Lung (tissue), 12 donors: ENCODE measurements around the gene GRK4. TPM values are rescaled to one million over a fixed set of nuclear protein-coding genes. Genes with fewer than 3 reads are reported as not detected.
A peak's percentile ranks its signal among the peaks of the same experiment; 100 is the strongest.

Source experiments
- ATAC-seq: fragments of 200-7000 bp; cut with Tn5 transposase; one replicate; pipeline ENCODE4 v1.9.1; 2020; ENCODE audit warnings: moderate number of reproducible peaks; ENCODE audit not compliant: insufficient read depth, low FRiP score
- DNase-seq, 3 donors: peaks; one replicate each; pipeline ENCODE4 v3.0.0-alpha.2; 2013 to 2017
- H3K27ac ChIP-seq, 2 donors: one replicate each; pipeline ENCODE4 v1.5.1; 2013; ENCODE audit warnings: mild to moderate bottlenecking in 2 of 2, moderate library complexity in 2 of 2, control low read depth in 1 of 2, inconsistent platforms in 1 of 2, low read depth in 1 of 2, low read length in 1 of 2
- H3K27me3 ChIP-seq, 3 donors: one replicate each; pipeline ENCODE4 v1.5.1; 2013; ENCODE audit warnings: low read length in 2 of 3; ENCODE audit not compliant: control insufficient read depth in 3 of 3, insufficient read depth in 3 of 3
- H3K36me3 ChIP-seq, 4 donors: one replicate each; pipeline ENCODE4 v1.5.1; 2013; ENCODE audit warnings: low read length in 4 of 4, mild to moderate bottlenecking in 1 of 4, moderate library complexity in 1 of 4; ENCODE audit not compliant: control insufficient read depth in 4 of 4, insufficient read depth in 4 of 4
- H3K4me1 ChIP-seq, 5 donors: one replicate each; pipeline ENCODE4 v1.5.1; 2013; ENCODE audit warnings: low read length in 5 of 5, mild to moderate bottlenecking in 2 of 5, moderate library complexity in 1 of 5; ENCODE audit not compliant: control insufficient read depth in 5 of 5, insufficient read depth in 5 of 5
- H3K4me3 ChIP-seq: one replicate; pipeline ENCODE4 v1.5.1; 2013; ENCODE audit warnings: mild to moderate bottlenecking, control low read depth, moderate library complexity
- H3K9ac ChIP-seq, 2 donors: one replicate each; pipeline ENCODE4 v1.5.1; 2013; ENCODE audit warnings: low read length in 2 of 2, control low read depth in 1 of 2; ENCODE audit not compliant: insufficient read depth in 1 of 2
- H3K9me3 ChIP-seq, 4 donors: one replicate each; pipeline ENCODE4 v1.5.1; 2013; ENCODE audit warnings: low read length in 3 of 4, mild to moderate bottlenecking in 1 of 4, moderate library complexity in 1 of 4; ENCODE audit not compliant: control insufficient read depth in 4 of 4, insufficient read depth in 3 of 4
- WGBS, 2 donors: extraction: QIAGEN DNeasy Blood & Tissue Kit; methylation state at CpG; one replicate each; pipeline ENCODE4 v1.1.7; 2013; 5-methylcytosine and 5-hydroxymethylcytosine counted together
- polyA plus RNA-seq, 2 donors: library from polyadenylated mRNA; stranded (reverse); fragments of 200-250 nt; gene quantifications; one replicate each; pipeline ENCODE4 v1.2.1, GENCODE V29; 2013
- total RNA-seq, 2 donors: library from RNA; depleted of rRNA in 1 of 2; stranded (reverse); fragments of >200 nt in 1 of 2; gene quantifications; one replicate each; pipeline ENCODE4 v1.2.1, GENCODE V29; 2014 to 2021
- TF ChIP-seq, protein P1 (sequence below): IDR thresholded peaks from 2 replicates; pipeline ENCODE4 v1.5.1; 2012; ENCODE audit warnings: mild to moderate bottlenecking; ENCODE audit errors: control extremely low read depth, extremely low read depth
- donor health status: control.
- donor health status: control.
- donor health status: Bipolar disorder and iron deficiency.
- donor health status: healthy.
- donor health status: DM: yes; HTN: yes; CAD: no.

GRK4 gene
- total and polyA plus RNA-seq, 4 donors, result 1.8 to 6.7 (median 3.2) TPM

DNA sequence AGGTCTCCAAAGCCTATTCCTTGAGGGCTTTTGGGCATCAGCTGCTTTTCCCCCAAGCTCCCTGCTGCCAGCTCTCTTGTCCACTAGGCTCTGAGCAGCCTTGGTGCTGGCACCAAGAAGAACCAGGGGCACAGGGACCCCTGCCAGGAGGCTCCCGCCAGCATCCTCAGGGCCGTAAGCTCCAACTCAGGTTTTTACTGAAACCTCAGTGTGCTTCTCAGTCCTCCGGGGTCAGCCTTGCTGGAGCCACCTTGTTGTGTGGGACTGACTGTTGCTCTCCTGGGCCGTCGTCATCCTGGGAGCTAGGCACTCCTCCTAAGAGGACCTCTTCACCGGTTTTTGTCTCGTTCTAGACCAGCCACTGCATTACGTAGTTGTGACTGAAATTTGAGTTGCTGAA is 39.1 kb upstream of the GRK4 start:
- Histone ChIP-seq H3K9ac (peak overlapping the region; percentile 8 to 11), H3K4me3 (no peak overlapping the region), H3K27ac (no peak overlapping the region), H3K36me3 (peaks cover 10 to 48% (median 25%) of the 10 kb centered on the region in 4 donors), H3K9me3 (no peaks in the 10 kb centered on the region), H3K27me3 (no peaks in the 10 kb centered on the region), H3K4me1 (peaks cover 0 to 17% (median 0%) of the 10 kb centered on the region in 5 donors)
- TF ChIP-seq, protein P1, sequence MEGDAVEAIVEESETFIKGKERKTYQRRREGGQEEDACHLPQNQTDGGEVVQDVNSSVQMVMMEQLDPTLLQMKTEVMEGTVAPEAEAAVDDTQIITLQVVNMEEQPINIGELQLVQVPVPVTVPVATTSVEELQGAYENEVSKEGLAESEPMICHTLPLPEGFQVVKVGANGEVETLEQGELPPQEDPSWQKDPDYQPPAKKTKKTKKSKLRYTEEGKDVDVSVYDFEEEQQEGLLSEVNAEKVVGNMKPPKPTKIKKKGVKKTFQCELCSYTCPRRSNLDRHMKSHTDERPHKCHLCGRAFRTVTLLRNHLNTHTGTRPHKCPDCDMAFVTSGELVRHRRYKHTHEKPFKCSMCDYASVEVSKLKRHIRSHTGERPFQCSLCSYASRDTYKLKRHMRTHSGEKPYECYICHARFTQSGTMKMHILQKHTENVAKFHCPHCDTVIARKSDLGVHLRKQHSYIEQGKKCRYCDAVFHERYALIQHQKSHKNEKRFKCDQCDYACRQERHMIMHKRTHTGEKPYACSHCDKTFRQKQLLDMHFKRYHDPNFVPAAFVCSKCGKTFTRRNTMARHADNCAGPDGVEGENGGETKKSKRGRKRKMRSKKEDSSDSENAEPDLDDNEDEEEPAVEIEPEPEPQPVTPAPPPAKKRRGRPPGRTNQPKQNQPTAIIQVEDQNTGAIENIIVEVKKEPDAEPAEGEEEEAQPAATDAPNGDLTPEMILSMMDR, result no peak
- DNase-seq (peak in 1 of 3 donors; percentile 22), ATAC-seq (no peak)
- WGBS, 2 donors, result 80 to 84% methylated on average over 8 of the region's 8 CpGs

DNA sequence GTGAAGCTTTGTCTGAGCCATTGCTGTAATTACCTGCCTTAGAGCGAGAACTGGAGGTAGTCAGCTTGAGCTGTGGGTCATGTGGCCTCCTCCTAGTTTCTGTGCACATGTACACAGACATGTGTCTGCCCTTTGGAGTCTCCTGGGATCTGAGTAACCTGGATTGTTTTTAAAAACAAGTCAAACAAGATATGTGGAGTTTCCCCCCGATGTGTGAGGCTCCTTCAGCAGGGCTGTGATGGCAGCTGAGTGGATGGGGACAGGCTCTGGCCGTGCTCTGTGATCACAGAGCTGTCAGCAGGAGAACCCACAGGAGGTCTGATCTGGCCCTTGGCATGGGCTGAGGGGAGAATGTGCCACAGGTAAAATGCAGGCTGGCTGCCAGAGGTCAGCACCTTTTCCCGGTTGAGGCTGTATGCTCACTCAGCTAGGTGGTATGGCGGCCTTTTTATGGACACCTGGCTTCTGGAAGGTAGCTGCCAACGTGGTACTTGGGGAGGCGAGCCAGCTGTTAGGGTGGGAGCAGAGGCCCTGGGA is 38.5 kb upstream of the GRK4 start:
- Histone ChIP-seq H3K27me3 (no peaks in the 10 kb centered on the region), H3K36me3 (peaks cover 10 to 52% (median 27%) of the 10 kb centered on the region in 4 donors), H3K27ac (peak overlapping the region in 1 of 2 donors; percentile 21), H3K9ac (peak overlapping the region in 1 of 2 donors; percentile 11), H3K4me1 (peaks cover 0 to 22% (median 0%) of the 10 kb centered on the region in 5 donors), H3K4me3 (no peak overlapping the region), H3K9me3 (no peaks in the 10 kb centered on the region)
- ATAC-seq (no peak), DNase-seq (peak in 1 of 3 donors; percentile 11)
- WGBS, 2 donors, result 84 to 89% methylated on average over 7 of the region's 7 CpGs
- TF ChIP-seq, protein P1, result no peak

DNA sequence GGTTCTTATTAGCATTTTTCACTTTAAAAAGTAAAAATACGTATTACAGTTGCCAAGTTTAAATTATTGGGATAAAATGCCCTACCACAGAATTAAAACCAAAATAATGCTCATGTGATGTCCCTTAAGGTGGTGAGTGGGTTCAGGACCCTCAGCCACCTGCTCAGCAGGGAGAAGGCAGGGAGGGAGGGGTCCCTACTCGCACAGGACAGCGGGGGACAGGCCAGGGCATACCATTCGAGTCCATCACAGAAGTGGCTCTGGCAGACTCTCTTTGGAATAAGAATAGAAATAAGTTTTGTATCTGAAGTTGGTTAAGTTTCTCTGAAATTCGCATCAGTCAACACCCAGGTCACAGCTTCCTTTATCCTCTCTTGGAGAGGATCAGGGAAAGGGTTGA is 37.9 kb upstream of the GRK4 start:
- H3K36me3 ChIP-seq, result peaks cover 10 to 57% (median 27%) of the 10 kb centered on the region in 4 donors
- H3K9ac ChIP-seq, result no peak overlapping the region
- H3K4me3 ChIP-seq, result no peak overlapping the region
- TF ChIP-seq, protein P1, result no peak
- WGBS, 2 donors, result 96 to 98% methylated on average over 5 of the region's 5 CpGs
- no peaks in the 10 kb centered on the region for H3K9me3 ChIP-seq
- DNase-seq, result no peak
- no peak for ATAC-seq
- peaks cover 0 to 28% (median 0%) of the 10 kb centered on the region in 5 donors for H3K4me1 ChIP-seq
- no peak overlapping the region for H3K27ac ChIP-seq
- H3K27me3 ChIP-seq, result no peaks in the 10 kb centered on the region
